ENCODE data around the gene RASSF10. TPM values are rescaled to one million over a fixed set of nuclear protein-coding genes. Genes with fewer than 3 reads are reported as not detected.
A peak's percentile ranks its signal among the peaks of the same experiment; 100 is the strongest.

RASSF10 gene
- total RNA-seq, 4 donors from 2014 or later: 0.35 to 4.4 (median 3.9) TPM; not detected in 1

DNA sequence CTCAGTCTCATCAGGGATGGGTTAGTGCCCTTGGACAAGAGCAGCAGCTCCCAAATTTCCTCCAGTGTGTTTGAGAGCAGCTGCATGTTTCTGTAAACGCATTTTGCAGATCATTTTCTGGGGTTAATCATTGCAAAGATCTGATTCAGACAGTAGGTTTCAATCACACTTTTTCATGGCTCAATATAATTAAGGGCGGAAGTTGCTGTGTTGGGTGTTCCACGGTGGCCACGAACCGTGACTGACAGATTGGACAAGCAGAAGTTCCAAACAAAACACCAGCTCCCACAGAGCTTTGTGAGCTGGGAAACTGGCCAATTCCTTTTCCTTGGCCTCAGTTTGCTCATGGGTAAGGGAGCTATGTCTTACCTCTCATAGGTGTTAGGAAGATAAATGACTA lies 8.4 kb upstream of the RASSF10 start:
- H3K27me3 ChIP-seq: no peaks in the 10 kb centered on the region
- DNase-seq: no peak
- TF ChIP-seq POLR2A (IDR thresholded peaks at IDR 0.05): no peak
- TF ChIP-seq, protein P1, sequence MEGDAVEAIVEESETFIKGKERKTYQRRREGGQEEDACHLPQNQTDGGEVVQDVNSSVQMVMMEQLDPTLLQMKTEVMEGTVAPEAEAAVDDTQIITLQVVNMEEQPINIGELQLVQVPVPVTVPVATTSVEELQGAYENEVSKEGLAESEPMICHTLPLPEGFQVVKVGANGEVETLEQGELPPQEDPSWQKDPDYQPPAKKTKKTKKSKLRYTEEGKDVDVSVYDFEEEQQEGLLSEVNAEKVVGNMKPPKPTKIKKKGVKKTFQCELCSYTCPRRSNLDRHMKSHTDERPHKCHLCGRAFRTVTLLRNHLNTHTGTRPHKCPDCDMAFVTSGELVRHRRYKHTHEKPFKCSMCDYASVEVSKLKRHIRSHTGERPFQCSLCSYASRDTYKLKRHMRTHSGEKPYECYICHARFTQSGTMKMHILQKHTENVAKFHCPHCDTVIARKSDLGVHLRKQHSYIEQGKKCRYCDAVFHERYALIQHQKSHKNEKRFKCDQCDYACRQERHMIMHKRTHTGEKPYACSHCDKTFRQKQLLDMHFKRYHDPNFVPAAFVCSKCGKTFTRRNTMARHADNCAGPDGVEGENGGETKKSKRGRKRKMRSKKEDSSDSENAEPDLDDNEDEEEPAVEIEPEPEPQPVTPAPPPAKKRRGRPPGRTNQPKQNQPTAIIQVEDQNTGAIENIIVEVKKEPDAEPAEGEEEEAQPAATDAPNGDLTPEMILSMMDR (IDR thresholded peaks at IDR 0.05): no peak
- no peak overlapping the region for H3K4me3 ChIP-seq
- H3K27ac ChIP-seq: no peak overlapping the region
- H3K9me3 ChIP-seq: peaks cover 0 to 2% (median 0%) of the 10 kb centered on the region in 4 donors
- no peaks in the 10 kb centered on the region for H3K36me3 ChIP-seq
- H3K4me1 ChIP-seq: no peaks in the 10 kb centered on the region

DNA sequence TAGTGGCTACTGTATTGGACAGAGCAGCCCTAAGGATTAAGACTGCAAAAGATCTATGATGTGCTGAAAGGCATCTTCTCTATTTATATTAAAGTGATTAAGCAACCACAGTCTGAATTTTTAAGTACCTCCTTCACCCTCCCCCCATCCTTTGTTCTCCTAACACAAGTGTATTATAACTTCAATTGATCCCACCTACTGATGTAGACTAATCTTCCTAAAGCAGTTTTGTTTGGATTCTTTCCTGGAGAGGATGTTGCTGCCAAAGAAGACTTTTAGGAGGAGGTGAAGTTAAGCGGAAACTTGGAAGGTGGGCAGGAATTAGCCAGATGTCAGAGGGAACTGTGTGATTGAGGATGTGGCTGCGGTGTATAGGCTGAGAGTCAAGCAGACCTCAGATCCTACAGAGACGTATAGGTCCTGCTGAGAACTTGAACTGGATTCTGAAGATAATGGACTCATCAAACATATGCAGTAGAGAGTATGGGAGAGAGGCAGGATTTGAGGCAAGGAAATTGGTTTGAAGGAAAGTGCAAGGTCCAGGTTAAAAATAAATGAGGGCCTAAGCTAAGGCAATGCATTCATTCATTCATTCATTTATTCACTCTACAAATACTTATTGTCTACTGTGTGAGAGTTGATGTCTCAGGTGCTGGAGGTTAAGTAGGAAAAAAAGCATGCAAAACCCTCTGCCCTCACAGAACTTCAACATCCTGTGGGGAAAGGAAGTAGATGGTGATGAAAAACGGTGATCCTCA lies 5.2 kb upstream of the RASSF10 start:
- no peaks in the 10 kb centered on the region for H3K36me3 ChIP-seq
- TF ChIP-seq, protein P1 (IDR thresholded peaks at IDR 0.05): no peak
- TF ChIP-seq POLR2A (IDR thresholded peaks at IDR 0.05): no peak
- DNase-seq: no peak
- no peak overlapping the region for H3K27ac ChIP-seq
- no peaks in the 10 kb centered on the region for H3K9me3 ChIP-seq
- H3K27me3 ChIP-seq: peaks cover 0 to 4% of the 10 kb centered on the region in 2 donors
- peaks cover 0 to 11% (median 1%) of the 10 kb centered on the region in 4 donors for H3K4me1 ChIP-seq
- H3K4me3 ChIP-seq: no peak overlapping the region

DNA sequence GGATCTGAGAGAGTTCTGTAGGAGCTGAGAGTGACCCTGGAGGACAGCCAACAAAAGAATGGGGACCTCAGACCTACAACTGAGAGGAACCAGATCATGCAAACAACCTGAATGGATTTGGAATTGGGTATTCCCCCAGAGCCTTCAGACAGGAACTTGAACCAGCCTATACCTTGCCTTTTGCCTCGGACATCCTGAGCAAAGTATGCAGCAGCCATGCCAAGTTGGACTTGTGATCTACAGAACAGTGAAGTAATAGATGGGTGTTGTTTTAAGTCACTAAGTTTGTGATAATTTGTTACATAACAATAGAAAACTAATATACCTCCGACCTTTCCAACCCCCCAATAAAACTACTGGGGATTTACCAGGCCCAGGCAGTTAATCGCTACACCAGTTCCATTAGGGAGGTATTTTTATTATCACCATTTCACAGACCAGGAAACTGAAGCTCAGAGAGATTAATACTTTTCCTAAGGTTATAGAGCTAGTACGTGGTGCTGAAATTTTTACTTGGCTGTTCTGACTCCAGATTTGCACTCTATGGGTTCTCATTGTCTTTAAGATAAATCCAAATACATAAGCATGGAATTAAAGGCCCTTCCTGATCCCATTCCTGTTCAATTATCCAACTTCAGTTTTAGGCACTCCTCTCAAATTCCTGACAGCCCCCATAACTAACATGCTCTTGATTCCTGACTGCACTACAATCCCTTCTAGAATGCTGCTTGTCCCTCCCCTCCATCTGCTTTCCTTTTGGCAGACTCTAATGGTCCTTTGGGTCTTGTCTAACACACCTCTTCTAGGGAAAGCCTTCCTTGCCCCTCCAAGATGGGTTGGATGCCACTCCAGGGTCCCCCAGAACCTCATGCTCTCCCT lies 1.7 kb upstream of the RASSF10 start:
- TF ChIP-seq, protein P1 (IDR thresholded peaks at IDR 0.05): no peak
- no peak for TF ChIP-seq POLR2A (IDR thresholded peaks at IDR 0.05)
- Histone ChIP-seq H3K27ac (no peak overlapping the region), H3K4me3 (no peak overlapping the region), H3K9me3 (no peaks in the 10 kb centered on the region), H3K27me3 (peaks cover 0 to 23% of the 10 kb centered on the region in 2 donors), H3K36me3 (no peaks in the 10 kb centered on the region), H3K4me1 (peaks cover 0 to 40% (median 1%) of the 10 kb centered on the region in 4 donors)
- DNase-seq: no peak

DNA sequence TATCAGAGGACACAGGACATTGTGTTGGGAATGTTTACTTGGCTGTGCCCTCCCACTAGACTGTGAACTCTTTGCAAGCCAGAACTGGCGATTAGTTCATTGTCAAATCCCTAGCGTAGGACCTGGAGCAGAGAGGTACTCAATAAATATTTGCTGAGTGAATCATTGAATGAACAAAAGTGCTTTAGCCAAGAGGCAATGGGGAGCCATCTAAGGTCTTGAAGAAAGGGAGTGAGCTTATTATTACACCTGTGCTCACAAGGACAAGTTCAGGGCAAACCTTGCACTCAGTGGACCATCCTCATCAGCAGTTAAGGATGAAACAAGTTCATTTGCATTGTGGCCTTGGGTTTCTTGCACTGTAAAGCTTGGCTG lies 1.1 kb upstream of the RASSF10 start:
- no peaks in the 10 kb centered on the region for H3K9me3 ChIP-seq
- DNase-seq: no peak
- H3K27me3 ChIP-seq: peaks cover 0 to 23% of the 10 kb centered on the region in 2 donors
- no peak overlapping the region for H3K4me3 ChIP-seq
- no peak overlapping the region for H3K27ac ChIP-seq
- TF ChIP-seq, protein P1 (IDR thresholded peaks at IDR 0.05): no peak
- no peak for TF ChIP-seq POLR2A (IDR thresholded peaks at IDR 0.05)
- no peaks in the 10 kb centered on the region for H3K36me3 ChIP-seq
- peaks cover 0 to 40% (median 1%) of the 10 kb centered on the region in 4 donors for H3K4me1 ChIP-seq

DNA sequence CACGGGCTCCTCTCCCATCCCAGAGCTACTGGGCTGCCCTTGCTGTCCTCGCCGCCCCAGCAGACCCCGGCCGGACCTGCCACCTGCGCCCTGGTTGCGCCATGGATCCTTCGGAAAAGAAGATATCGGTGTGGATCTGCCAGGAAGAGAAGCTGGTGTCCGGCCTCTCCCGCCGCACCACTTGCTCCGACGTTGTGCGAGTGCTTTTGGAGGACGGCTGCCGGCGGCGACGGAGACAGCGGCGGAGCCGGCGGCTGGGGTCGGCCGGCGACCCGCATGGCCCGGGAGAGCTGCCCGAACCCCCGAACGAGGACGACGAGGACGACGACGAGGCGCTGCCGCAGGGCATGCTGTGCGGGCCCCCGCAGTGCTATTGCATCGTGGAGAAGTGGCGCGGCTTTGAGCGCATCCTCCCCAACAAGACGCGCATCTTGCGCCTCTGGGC lies 382 bp downstream of the RASSF10 start:
- Histone ChIP-seq H3K4me3 (peak overlapping the region in 2 of 4 donors; percentile 40 to 48), H3K27ac (no peak overlapping the region), H3K4me1 (peaks cover 0 to 40% (median 1%) of the 10 kb centered on the region in 4 donors), H3K27me3 (peaks cover 0 to 23% of the 10 kb centered on the region in 2 donors), H3K36me3 (no peaks in the 10 kb centered on the region), H3K9me3 (no peaks in the 10 kb centered on the region)
- TF ChIP-seq, protein P1 (IDR thresholded peaks at IDR 0.05): no peak
- no peak for TF ChIP-seq POLR2A (IDR thresholded peaks at IDR 0.05)
- no peak for DNase-seq
